ENCODE data around the gene DGKB. TPM values are rescaled to one million over a fixed set of nuclear protein-coding genes. Genes with fewer than 3 reads are reported as not detected.

Gene DGKB
- polyA plus RNA-seq, 1 of the 3 experiments (the other 2 are of a cell fraction), result 2.1 TPM

GRCh38 chr7:14766747-14767146 is 135.8 kb downstream of the DGKB start:
- H3K27me3 ChIP-seq (ENCODE audit: insufficient read depth), result no peaks in the 10 kb centered on the region
- H3K4me1 ChIP-seq (ENCODE audit: control insufficient read depth in 1 of 2, insufficient read depth in 2 of 2, low read depth in 1 of 2, low read length in 1 of 2), result peaks cover 8 to 34% of the 10 kb centered on the region in 2 experiments
- H3K9me3 ChIP-seq, result no peaks in the 10 kb centered on the region
- H3K27ac ChIP-seq (ENCODE audit: low read depth in 2 of 2, low read length in 1 of 2), result peak overlapping the region; percentile 39 to 46; a peak in 3 of 4 replicates
- DNase-seq, result no peak
- no peaks in the 10 kb centered on the region for H3K36me3 ChIP-seq (replicated peaks in 1 of 2; ENCODE audit: control insufficient read depth in 1 of 2, insufficient read depth in 2 of 2, low read length in 1 of 2)
- POLR2A ChIA-PET, result no interaction called here
- H3K9ac ChIP-seq, result no peak overlapping the region
- H3K4me3 ChIP-seq (ENCODE audit: low read depth in 2 of 2, low read length in 1 of 2), result no peak overlapping the region
- CTCF ChIA-PET, result interaction anchor here (0.5 kb wide), 1 partner anchor 98 kb away, joined by 3 read pairs; no protein-coding TSS in a partner anchor
- no peaks in the 10 kb centered on the region for H3K79me2 ChIP-seq (ENCODE audit: insufficient read depth)
- H4K20me1 ChIP-seq (ENCODE audit: insufficient read depth), result no peaks in the 10 kb centered on the region
- H2AFZ ChIP-seq (ENCODE audit: low read depth), result peak overlapping the region; percentile 52; the same call in 1 of the 2 replicates
- no peaks in the 10 kb centered on the region for H3K9me2 ChIP-seq
- peak overlapping the region; percentile 35; the same call in 1 of the 2 replicates for H3K4me2 ChIP-seq
- peaks cover 35% of the 10 kb centered on the region for H3F3A ChIP-seq (replicated peaks; ENCODE audit: insufficient read depth)
- no peak for TF ChIP-seq FOXJ3 (CRISPR knock-in tag; IDR thresholded peaks at IDR 0.05)
- TF ChIP-seq CHD2 (IDR thresholded peaks at IDR 0.05; ENCODE audit: low read length, partially characterized antibody), result no peak
- TF ChIP-seq, protein P1, sequence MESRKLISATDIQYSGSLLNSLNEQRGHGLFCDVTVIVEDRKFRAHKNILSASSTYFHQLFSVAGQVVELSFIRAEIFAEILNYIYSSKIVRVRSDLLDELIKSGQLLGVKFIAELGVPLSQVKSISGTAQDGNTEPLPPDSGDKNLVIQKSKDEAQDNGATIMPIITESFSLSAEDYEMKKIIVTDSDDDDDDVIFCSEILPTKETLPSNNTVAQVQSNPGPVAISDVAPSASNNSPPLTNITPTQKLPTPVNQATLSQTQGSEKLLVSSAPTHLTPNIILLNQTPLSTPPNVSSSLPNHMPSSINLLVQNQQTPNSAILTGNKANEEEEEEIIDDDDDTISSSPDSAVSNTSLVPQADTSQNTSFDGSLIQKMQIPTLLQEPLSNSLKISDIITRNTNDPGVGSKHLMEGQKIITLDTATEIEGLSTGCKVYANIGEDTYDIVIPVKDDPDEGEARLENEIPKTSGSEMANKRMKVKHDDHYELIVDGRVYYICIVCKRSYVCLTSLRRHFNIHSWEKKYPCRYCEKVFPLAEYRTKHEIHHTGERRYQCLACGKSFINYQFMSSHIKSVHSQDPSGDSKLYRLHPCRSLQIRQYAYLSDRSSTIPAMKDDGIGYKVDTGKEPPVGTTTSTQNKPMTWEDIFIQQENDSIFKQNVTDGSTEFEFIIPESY (IDR thresholded peaks at IDR 0.05; ENCODE audit: borderline replicate concordance, low read depth), result no peak
- no peak for TF ChIP-seq SIN3A (IDR thresholded peaks at IDR 0.05; ENCODE audit: borderline replicate concordance, low read depth, low read length)
- peak; percentile 27; the same call in 1 of the 2 replicates for TF ChIP-seq TEAD4 (IDR thresholded peaks at IDR 0.05; ENCODE audit: borderline replicate concordance, insufficient read depth)
- TF ChIP-seq, protein P2, sequence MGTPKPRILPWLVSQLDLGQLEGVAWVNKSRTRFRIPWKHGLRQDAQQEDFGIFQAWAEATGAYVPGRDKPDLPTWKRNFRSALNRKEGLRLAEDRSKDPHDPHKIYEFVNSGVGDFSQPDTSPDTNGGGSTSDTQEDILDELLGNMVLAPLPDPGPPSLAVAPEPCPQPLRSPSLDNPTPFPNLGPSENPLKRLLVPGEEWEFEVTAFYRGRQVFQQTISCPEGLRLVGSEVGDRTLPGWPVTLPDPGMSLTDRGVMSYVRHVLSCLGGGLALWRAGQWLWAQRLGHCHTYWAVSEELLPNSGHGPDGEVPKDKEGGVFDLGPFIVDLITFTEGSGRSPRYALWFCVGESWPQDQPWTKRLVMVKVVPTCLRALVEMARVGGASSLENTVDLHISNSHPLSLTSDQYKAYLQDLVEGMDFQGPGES (IDR thresholded peaks at IDR 0.05; ENCODE audit: low read depth, low read length), result no peak
- TF ChIP-seq, protein P3, sequence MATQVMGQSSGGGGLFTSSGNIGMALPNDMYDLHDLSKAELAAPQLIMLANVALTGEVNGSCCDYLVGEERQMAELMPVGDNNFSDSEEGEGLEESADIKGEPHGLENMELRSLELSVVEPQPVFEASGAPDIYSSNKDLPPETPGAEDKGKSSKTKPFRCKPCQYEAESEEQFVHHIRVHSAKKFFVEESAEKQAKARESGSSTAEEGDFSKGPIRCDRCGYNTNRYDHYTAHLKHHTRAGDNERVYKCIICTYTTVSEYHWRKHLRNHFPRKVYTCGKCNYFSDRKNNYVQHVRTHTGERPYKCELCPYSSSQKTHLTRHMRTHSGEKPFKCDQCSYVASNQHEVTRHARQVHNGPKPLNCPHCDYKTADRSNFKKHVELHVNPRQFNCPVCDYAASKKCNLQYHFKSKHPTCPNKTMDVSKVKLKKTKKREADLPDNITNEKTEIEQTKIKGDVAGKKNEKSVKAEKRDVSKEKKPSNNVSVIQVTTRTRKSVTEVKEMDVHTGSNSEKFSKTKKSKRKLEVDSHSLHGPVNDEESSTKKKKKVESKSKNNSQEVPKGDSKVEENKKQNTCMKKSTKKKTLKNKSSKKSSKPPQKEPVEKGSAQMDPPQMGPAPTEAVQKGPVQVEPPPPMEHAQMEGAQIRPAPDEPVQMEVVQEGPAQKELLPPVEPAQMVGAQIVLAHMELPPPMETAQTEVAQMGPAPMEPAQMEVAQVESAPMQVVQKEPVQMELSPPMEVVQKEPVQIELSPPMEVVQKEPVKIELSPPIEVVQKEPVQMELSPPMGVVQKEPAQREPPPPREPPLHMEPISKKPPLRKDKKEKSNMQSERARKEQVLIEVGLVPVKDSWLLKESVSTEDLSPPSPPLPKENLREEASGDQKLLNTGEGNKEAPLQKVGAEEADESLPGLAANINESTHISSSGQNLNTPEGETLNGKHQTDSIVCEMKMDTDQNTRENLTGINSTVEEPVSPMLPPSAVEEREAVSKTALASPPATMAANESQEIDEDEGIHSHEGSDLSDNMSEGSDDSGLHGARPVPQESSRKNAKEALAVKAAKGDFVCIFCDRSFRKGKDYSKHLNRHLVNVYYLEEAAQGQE (IDR thresholded peaks at IDR 0.05; ENCODE audit: low read depth, low read length), result no peak
- TF ChIP-seq FOXM1 (IDR thresholded peaks at IDR 0.05; ENCODE audit: low read depth), result no peak
- TF ChIP-seq MEF2A (IDR thresholded peaks at IDR 0.05; ENCODE audit: borderline replicate concordance, low read depth), result no peak
- no peak for TF ChIP-seq EZH2phosphoT487 (IDR thresholded peaks at IDR 0.05; ENCODE audit: borderline replicate concordance, low read depth)
- TF ChIP-seq TAF1 (IDR thresholded peaks at IDR 0.05; ENCODE audit: borderline replicate concordance, low read depth, low read length), result no peak
- TF ChIP-seq YY1 (IDR thresholded peaks at IDR 0.05; ENCODE audit: low read depth), result no peak
- peak; percentile 23; the same call in 1 of the 2 replicates for TF ChIP-seq FOSL2 (IDR thresholded peaks at IDR 0.05; ENCODE audit: borderline replicate concordance, low read depth)
- TF ChIP-seq NFIC (IDR thresholded peaks at IDR 0.05; ENCODE audit: borderline replicate concordance), result peak; percentile 35
- no peak for TF ChIP-seq MXI1 (IDR thresholded peaks at IDR 0.05; ENCODE audit: low read depth, low read length)
- no peak for TF ChIP-seq RFX5 (IDR thresholded peaks at IDR 0.05; ENCODE audit: low read length)
- TF ChIP-seq, protein P4, sequence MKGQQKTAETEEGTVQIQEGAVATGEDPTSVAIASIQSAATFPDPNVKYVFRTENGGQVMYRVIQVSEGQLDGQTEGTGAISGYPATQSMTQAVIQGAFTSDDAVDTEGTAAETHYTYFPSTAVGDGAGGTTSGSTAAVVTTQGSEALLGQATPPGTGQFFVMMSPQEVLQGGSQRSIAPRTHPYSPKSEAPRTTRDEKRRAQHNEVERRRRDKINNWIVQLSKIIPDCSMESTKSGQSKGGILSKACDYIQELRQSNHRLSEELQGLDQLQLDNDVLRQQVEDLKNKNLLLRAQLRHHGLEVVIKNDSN (IDR thresholded peaks at IDR 0.05; ENCODE audit: borderline replicate concordance, low read depth), result no peak
- TF ChIP-seq GABPA (IDR thresholded peaks at IDR 0.05; ENCODE audit: low read depth), result no peak
- no peak for TF ChIP-seq USF2 (IDR thresholded peaks at IDR 0.05; ENCODE audit: borderline replicate concordance, low read depth, low read length)
- TF ChIP-seq POLR2AphosphoS5 (IDR thresholded peaks at IDR 0.05; ENCODE audit: low read depth, low read length), result no peak
- TF ChIP-seq, protein P5, sequence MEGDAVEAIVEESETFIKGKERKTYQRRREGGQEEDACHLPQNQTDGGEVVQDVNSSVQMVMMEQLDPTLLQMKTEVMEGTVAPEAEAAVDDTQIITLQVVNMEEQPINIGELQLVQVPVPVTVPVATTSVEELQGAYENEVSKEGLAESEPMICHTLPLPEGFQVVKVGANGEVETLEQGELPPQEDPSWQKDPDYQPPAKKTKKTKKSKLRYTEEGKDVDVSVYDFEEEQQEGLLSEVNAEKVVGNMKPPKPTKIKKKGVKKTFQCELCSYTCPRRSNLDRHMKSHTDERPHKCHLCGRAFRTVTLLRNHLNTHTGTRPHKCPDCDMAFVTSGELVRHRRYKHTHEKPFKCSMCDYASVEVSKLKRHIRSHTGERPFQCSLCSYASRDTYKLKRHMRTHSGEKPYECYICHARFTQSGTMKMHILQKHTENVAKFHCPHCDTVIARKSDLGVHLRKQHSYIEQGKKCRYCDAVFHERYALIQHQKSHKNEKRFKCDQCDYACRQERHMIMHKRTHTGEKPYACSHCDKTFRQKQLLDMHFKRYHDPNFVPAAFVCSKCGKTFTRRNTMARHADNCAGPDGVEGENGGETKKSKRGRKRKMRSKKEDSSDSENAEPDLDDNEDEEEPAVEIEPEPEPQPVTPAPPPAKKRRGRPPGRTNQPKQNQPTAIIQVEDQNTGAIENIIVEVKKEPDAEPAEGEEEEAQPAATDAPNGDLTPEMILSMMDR (IDR thresholded peaks at IDR 0.05), result no peak
- no peak for TF ChIP-seq NRF1 (IDR thresholded peaks at IDR 0.05; ENCODE audit: low read depth, low read length)
- TF ChIP-seq GATA2 (CRISPR knock-in tag; IDR thresholded peaks at IDR 0.05), result no peak
- TF ChIP-seq ELF1 (IDR thresholded peaks at IDR 0.05), result no peak

All from SK-N-SH (cell line).